K562 (cell line): ENCODE measurements around the gene AIDA. TPM values are rescaled to one million over a fixed set of nuclear protein-coding genes. Genes with fewer than 3 reads are reported as not detected.
A peak's percentile ranks its signal among the peaks of the same experiment; 100 is the strongest.

Source experiments
- ATF1 ChIP-seq, 2 experiments: fragments of 450-650 bp in 1 of 2; IDR thresholded peaks; 2 replicates each; pipeline ENCODE4 v1.6.1; 2016; ENCODE audit warnings: missing compliant biosample characterization in 1 of 2, missing genetic modification characterization in 1 of 2
- BRCA1 ChIP-seq, 2 experiments: fragments of 450-650 bp in 1 of 2; sonication (generic) in 1 of 2; formaldehyde crosslinking in 1 of 2; IDR thresholded peaks; 2 replicates each; pipeline versions ENCODE4 v1.5.0 to v1.6.1; 2017 to 2020; ENCODE audit warnings: mild to moderate bottlenecking in 1 of 2, missing genetic modification reagents in 1 of 2
- CBX8 ChIP-seq: fragments of 200-600 bp; sonication (generic); IDR thresholded peaks from 2 replicates; pipeline ENCODE4 v1.6.1; 2012; ENCODE audit warnings: borderline replicate concordance, mixed run types, low read depth, mild to moderate bottlenecking, moderate library complexity, mixed read lengths, low read length, control low read depth, inconsistent platforms; ENCODE audit not compliant: poor library complexity, severe bottlenecking; ENCODE audit errors: extremely low read depth
- CCAR2 ChIP-seq: fragments of 200-400 bp; formaldehyde crosslinking; IDR thresholded peaks from 2 replicates; pipeline ENCODE4 v1.6.1; 2017; ENCODE audit warnings: mild to moderate bottlenecking, low read depth, low read length
- CREB5 ChIP-seq: fragments of 250-450 bp; sonication (Bioruptor Pico); IDR thresholded peaks from 2 replicates; pipeline ENCODE4 v1.5.0; 2020; ENCODE audit warnings: mild to moderate bottlenecking
- GTF2F1 ChIP-seq: IDR thresholded peaks from 2 replicates; pipeline ENCODE4 v1.6.1; 2011; ENCODE audit warnings: low read depth, low read length, improper control_type of control experiment
- RB1 ChIP-seq: fragments of 450-650 bp; IDR thresholded peaks from 2 replicates; pipeline ENCODE4 v1.6.1; 2017; ENCODE audit warnings: low read depth, mild to moderate bottlenecking
- THRA ChIP-seq: fragments of 450-650 bp; IDR thresholded peaks from 2 replicates; pipeline ENCODE4 v1.6.1; 2017; ENCODE audit warnings: mild to moderate bottlenecking, moderate library complexity
- VEZF1 ChIP-seq: fragments of 200-800 bp; sonication (Bioruptor generic); IDR thresholded peaks from 2 replicates; pipeline ENCODE4 v1.6.1; 2017; ENCODE audit warnings: missing genetic modification characterization, missing compliant biosample characterization
- YBX1 ChIP-seq: fragments of 450-650 bp; IDR thresholded peaks from 2 replicates; pipeline ENCODE4 v1.7.1; 2016; ENCODE audit warnings: mild to moderate bottlenecking
- ZNF140 ChIP-seq: fragments of 250-450 bp; sonication (Bioruptor Pico); IDR thresholded peaks from 2 replicates; pipeline ENCODE4 v1.8.0; 2021; ENCODE audit warnings: moderate library complexity, mild to moderate bottlenecking, inconsistent platforms
- ZNF445 ChIP-seq: fragments of 250-450 bp; sonication (Bioruptor Pico); IDR thresholded peaks from 2 replicates; pipeline ENCODE4 v1.4.0; 2020; ENCODE audit warnings: low read depth, mild to moderate bottlenecking, moderate library complexity
- ZNF561 ChIP-seq: fragments of 450-650 bp; formaldehyde crosslinking; conservative IDR thresholded peaks from 2 replicates; pipeline ENCODE4 v1.4.0; 2020; ENCODE audit warnings: mild to moderate bottlenecking, moderate library complexity
- ZNF589 ChIP-seq: fragments of 200-800 bp; sonication (Bioruptor generic); IDR thresholded peaks from 2 replicates; pipeline ENCODE4 v1.6.1; 2016; ENCODE audit warnings: low read depth, missing genetic modification characterization, missing compliant biosample characterization
- ZNF695 ChIP-seq: fragments of 450-650 bp; formaldehyde crosslinking; IDR thresholded peaks from 2 replicates; pipeline ENCODE4 v1.4.0; 2020; ENCODE audit warnings: mild to moderate bottlenecking, moderate library complexity
- polyA plus RNA-seq, 8 experiments: library from polyadenylated mRNA; depleted of rRNA in 4 of 8; stranded (reverse) in 5 of 8; unstranded in 3 of 8; fragments of >200 nt; fragmentation: Nextera tagmentation in 2 of 8; fragmentation: Illumina TruSeq in 1 of 8; extraction: Ambion mirVana in 2 of 8; extraction: Trizol in 1 of 8; gene quantifications; 2 replicates each; pipeline versions ENCODE4 v1.2.1 to v1.2.3, GENCODE V29; 2011 to 2014; ENCODE audit warnings: inconsistent platforms in 1 of 8, missing spikeins in 1 of 8
- total RNA-seq, 7 experiments: library from RNA; depleted of rRNA in 6 of 7; stranded (reverse); fragments of >200 nt in 6 of 7; fragmentation: Illumina TruSeq in 2 of 7; extraction: Trizol in 2 of 7; gene quantifications; 2 replicates each; pipeline versions ENCODE4 v1.2.1 to v1.2.3, GENCODE V29; 2011 to 2021; ENCODE audit warnings: low replicate concordance in 1 of 7
- TF ChIP-seq, protein P1 (sequence below): sonication (generic); formaldehyde crosslinking; IDR thresholded peaks from 2 replicates; pipeline ENCODE4 v1.8.0; 2022; ENCODE audit warnings: mild to moderate bottlenecking, low read depth, missing genetic modification reagents
- TF ChIP-seq, protein P2 (sequence below): fragments of 250-450 bp; sonication (Bioruptor Pico); IDR thresholded peaks from 2 replicates; pipeline ENCODE4 v1.8.0; 2021; ENCODE audit warnings: borderline replicate concordance, mild to moderate bottlenecking, moderate library complexity; ENCODE audit not compliant: poor library complexity, severe bottlenecking
- TF ChIP-seq, protein P3 (sequence below): fragments of 250-450 bp; sonication (Bioruptor Pico); IDR thresholded peaks from 2 replicates; pipeline ENCODE4 v1.8.0; 2022; ENCODE audit warnings: inconsistent platforms, mild to moderate bottlenecking, moderate library complexity, borderline replicate concordance

AIDA gene
- total and polyA plus RNA-seq, 9 of the 15 experiments (the other 6 are each of a cell fraction or from before 2014, with no cell fraction given): 18.2 to 77.9 (median 24.9) TPM

GRCh38 chr1:222713091-222713961, 1.0 kb upstream of the AIDA start (continued):
- peak; percentile 33; the same call in 1 of the 2 replicates for TF ChIP-seq VEZF1 (CRISPR knock-in tag)
- no peak for TF ChIP-seq ATF1 (CRISPR knock-in tag; IDR thresholded peaks at IDR 0.05)
- 0 out of 2 replicates have a peak, but pooled peaks have one; percentile 2 for TF ChIP-seq ATF1 (tag; IDR thresholded peaks at IDR 0.05)
- TF ChIP-seq ZNF445 (CRISPR knock-in tag): 0 out of 2 replicates have a peak, but pooled peaks have one; percentile 7
- TF ChIP-seq, protein P1, sequence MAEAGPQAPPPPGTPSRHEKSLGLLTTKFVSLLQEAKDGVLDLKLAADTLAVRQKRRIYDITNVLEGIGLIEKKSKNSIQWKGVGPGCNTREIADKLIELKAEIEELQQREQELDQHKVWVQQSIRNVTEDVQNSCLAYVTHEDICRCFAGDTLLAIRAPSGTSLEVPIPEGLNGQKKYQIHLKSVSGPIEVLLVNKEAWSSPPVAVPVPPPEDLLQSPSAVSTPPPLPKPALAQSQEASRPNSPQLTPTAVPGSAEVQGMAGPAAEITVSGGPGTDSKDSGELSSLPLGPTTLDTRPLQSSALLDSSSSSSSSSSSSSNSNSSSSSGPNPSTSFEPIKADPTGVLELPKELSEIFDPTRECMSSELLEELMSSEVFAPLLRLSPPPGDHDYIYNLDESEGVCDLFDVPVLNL (CRISPR knock-in tag): no peak
- no peak for TF ChIP-seq CBX8
- no peak for TF ChIP-seq THRA
- TF ChIP-seq ZNF695 (CRISPR knock-in tag): no peak
- no peak for TF ChIP-seq ZNF561 (CRISPR knock-in tag)
- TF ChIP-seq BRCA1 (IDR thresholded peaks at IDR 0.05): no peak
- no peak for TF ChIP-seq BRCA1 (CRISPR knock-in tag; IDR thresholded peaks at IDR 0.05)
- no peak for TF ChIP-seq YBX1
- TF ChIP-seq, protein P2, sequence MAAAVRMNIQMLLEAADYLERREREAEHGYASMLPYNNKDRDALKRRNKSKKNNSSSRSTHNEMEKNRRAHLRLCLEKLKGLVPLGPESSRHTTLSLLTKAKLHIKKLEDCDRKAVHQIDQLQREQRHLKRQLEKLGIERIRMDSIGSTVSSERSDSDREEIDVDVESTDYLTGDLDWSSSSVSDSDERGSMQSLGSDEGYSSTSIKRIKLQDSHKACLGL (CRISPR knock-in tag): no peak
- no peak for TF ChIP-seq ZNF589 (CRISPR knock-in tag)
- no peak for TF ChIP-seq CREB5
- TF ChIP-seq, protein P3, sequence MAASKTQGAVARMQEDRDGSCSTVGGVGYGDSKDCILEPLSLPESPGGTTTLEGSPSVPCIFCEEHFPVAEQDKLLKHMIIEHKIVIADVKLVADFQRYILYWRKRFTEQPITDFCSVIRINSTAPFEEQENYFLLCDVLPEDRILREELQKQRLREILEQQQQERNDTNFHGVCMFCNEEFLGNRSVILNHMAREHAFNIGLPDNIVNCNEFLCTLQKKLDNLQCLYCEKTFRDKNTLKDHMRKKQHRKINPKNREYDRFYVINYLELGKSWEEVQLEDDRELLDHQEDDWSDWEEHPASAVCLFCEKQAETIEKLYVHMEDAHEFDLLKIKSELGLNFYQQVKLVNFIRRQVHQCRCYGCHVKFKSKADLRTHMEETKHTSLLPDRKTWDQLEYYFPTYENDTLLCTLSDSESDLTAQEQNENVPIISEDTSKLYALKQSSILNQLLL (CRISPR knock-in tag): no peak
- TF ChIP-seq CCAR2: no peak
- TF ChIP-seq ZNF140: no peak
- TF ChIP-seq GTF2F1: no peak
- peak; percentile 41; the same call in 1 of the 2 replicates for TF ChIP-seq RB1
